Epithelial cell of proximal tubule (primary cell): ENCODE results near the gene PPP1R1C. TPM values are rescaled to one million over a fixed set of nuclear protein-coding genes. Genes with fewer than 3 reads are reported as not detected.

Source experiments
- DNase-seq: peaks from one replicate; pipeline ENCODE4 v3.0.0-alpha.2; 2011; ENCODE audit warnings: low read depth
- H3K4me3 ChIP-seq: 2 replicates; pipeline ENCODE4 v1.5.1; 2011; ENCODE audit warnings: low read depth, mild to moderate bottlenecking, low read length
- total RNA-seq: library from RNA; depleted of rRNA; stranded (reverse); fragments of >200 nt; gene quantifications from 2 replicates; pipeline ENCODE4 v1.2.3, GENCODE V29; 2015
- TF ChIP-seq, protein P1 (sequence below): conservative IDR thresholded peaks from 2 replicates; pipeline ENCODE4 v1.5.1; 2012; ENCODE audit warnings: low read depth, mild to moderate bottlenecking, low read length

Gene PPP1R1C
- total RNA-seq, 1 donor from 2014 or later: 0.35 TPM

DNA sequence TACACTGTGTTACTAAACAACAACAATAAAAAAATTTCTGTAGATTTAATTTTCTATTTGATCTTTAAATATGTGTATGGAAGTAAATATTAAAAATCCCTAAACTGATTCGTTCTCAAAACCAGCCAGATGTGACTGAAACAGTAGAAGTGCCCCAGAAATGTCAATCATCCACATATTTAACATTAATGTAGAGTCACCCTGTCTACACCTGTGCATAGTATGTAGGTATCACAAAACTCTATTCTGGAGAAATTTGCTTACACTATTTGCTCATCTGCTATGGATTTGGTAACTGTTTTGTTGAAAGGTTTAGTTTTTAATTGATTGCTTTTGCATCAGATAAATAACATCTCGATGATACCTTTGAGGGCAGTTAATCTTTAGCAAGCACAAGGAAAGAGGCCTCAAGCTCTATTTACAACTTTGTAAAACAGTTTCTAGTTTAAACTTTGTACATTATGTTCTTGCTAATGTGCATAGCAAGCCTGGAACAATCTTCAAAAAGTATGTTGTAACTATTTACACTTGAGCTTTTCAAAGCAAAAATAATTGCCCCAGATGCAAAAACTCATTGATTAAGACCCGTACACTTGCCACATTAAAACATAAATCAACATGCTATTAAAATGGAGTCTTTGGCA is 76.8 kb downstream of the PPP1R1C start:
- TF ChIP-seq, protein P1, sequence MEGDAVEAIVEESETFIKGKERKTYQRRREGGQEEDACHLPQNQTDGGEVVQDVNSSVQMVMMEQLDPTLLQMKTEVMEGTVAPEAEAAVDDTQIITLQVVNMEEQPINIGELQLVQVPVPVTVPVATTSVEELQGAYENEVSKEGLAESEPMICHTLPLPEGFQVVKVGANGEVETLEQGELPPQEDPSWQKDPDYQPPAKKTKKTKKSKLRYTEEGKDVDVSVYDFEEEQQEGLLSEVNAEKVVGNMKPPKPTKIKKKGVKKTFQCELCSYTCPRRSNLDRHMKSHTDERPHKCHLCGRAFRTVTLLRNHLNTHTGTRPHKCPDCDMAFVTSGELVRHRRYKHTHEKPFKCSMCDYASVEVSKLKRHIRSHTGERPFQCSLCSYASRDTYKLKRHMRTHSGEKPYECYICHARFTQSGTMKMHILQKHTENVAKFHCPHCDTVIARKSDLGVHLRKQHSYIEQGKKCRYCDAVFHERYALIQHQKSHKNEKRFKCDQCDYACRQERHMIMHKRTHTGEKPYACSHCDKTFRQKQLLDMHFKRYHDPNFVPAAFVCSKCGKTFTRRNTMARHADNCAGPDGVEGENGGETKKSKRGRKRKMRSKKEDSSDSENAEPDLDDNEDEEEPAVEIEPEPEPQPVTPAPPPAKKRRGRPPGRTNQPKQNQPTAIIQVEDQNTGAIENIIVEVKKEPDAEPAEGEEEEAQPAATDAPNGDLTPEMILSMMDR: no peak
- no peak overlapping the region for H3K4me3 ChIP-seq
- DNase-seq: no peak

DNA sequence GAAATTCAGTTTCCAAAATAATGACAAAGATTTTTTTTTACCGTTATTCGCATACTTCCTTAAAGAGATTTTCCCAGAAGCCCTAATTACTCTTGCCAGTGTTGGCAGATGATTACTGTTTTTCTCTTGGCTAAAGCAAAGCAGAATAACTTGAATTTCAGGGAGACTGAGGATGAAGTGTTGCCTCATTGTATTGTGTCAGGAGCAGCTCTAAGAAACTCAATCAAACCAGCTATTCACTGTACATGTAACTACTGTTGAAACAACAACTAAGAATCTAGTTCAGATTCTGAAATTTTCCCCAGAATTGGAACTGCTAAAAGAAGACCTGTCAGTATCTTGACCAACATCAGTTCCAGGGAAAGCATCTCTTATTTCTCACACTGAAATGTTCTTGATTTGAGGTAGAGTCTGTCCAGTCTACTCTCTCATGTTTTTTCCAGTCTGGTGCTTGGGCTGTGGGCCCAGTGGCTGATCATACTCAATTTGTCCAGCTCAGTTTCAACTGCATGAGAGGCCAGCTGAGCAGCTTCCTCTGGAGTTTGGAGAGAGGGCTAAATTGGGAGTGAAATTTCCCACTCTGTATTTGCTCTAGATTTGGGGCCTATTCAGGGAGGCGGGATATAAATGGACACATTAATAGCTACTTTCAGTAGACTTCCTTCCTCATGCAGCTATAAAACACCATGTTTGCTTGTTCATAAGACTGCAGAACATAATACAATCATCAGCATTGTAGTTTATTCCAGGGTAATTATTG is 78.5 kb downstream of the PPP1R1C start:
- DNase-seq: no peak
- no peak overlapping the region for H3K4me3 ChIP-seq
- TF ChIP-seq, protein P1: no peak

DNA sequence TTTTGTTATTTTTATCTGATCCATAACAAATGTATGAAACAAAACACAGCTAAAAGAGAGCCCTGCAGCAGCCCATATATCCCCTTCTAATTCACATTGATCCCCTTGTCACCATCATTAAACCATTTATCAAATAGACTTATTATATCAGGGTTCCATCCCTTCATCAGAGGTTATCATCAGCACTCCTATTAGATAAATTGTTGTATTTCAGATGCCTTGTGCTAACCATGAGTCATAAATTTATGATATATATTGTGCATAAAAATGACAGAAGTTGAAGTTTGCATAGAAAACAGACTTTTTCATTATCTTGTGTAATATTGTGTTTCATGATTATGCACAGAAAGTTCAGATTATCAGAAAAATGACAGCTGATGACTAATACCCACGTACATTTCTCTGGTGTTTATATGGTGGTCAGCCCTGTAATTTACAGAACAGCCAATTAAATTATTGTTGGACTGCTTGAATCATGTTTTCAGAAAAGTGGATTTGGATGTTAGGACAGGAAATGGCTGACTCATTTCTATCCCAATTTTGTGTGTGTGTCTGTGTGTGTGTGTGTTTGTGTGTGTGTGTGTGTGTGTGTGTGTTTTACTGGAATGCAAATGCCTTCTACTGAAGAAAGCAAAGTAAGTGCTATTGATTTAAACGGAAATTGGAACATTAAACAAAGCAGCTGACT is 80.9 kb downstream of the PPP1R1C start:
- H3K4me3 ChIP-seq: no peak overlapping the region
- TF ChIP-seq, protein P1: no peak
- DNase-seq: no peak

DNA sequence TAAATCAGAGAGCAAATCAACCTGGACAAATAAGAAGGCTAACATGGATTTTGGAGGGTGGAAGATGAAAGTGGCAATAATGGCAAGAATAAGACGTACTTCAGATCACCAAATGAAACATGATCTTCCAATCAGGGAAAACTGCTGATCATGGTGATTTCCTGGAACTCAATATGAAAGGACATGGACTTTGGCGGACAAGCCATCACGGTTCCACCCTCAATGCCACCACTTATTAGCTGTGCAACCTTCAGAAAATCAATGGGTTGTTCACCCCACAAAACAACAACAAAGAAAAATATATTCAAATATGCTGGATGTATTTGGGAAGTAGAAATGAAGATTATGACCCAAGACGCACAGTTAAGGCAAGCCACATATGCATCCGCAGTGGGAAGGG is 81.7 kb downstream of the PPP1R1C start:
- no peak overlapping the region for H3K4me3 ChIP-seq
- TF ChIP-seq, protein P1: no peak

DNA sequence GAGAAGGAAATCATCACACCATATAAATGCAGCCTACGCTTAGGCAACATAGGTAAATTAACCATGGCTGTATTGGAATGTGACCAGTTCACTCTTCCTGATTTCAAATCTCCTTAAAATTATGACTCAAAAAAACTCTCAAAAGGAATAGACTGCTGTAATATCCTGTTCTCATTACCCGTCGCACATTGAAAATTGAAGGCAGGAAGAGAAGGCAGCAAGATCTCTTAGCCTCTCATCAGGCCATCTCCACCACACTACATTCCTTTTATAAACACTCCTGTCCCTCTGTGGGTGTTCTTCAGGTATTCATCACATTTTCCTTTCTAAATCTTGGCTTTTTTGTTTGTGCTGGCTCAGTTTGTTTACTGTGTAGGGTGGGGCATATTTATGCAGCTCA is 83.2 kb downstream of the PPP1R1C start:
- no peak overlapping the region for H3K4me3 ChIP-seq
- DNase-seq: no peak
- TF ChIP-seq, protein P1: no peak

More for the DNA sequence above, 81.7 kb downstream of the PPP1R1C start:
- no peak for DNase-seq

DNA sequence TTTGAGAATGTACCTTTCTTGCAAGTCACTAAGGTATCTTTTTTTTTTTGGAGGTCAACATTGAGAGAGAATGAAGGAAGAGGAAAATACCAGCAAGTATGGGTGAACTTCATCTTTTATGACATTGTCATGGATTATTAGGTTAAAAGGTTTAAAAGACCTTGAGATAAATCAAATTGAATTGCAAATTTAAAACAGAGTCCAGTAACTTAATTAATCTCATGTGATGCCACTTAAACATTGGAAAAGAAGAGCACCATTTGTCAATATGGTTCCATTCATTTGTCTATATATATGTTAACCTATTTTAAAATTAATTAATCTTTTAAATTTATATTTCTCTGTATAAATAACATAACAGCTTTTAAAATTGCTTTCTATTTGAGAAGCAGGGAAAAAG is 83.8 kb downstream of the PPP1R1C start:
- no peak for DNase-seq
- TF ChIP-seq, protein P1: no peak
- no peak overlapping the region for H3K4me3 ChIP-seq
